Adrenal gland (tissue), 12 donors: Measurements from ENCODE around the gene SLC24A3. TPM values are rescaled to one million over a fixed set of nuclear protein-coding genes. Genes with fewer than 3 reads are reported as not detected.
A peak's percentile ranks its signal among the peaks of the same experiment; 100 is the strongest.

Experiments
- DNase-seq, 7 donors: peaks; one replicate each; pipeline ENCODE4 v3.0.0-alpha.2; 2019 to 2020
- H3K27ac ChIP-seq, 5 donors: fragments of 200-600 bp; sonication (generic) in 4 of 5; 1 replicate in 3 of 5; 2 replicates in 2 of 5; pipeline versions ENCODE4 v1.5.1 to v1.8.0; 2016 to 2020; ENCODE audit warnings: mild to moderate bottlenecking in 1 of 5
- H3K27me3 ChIP-seq: fragments of 200-600 bp; 2 replicates; pipeline ENCODE4 v1.8.0; 2021
- H3K36me3 ChIP-seq, 2 donors: fragments of 200-600 bp; replicated peaks in 1 of 2; 1 replicate in 1 of 2; 2 replicates in 1 of 2; pipeline versions ENCODE4 v1.5.1 to v1.8.0; 2018 to 2022
- H3K4me1 ChIP-seq, 2 donors: fragments of 200-600 bp; replicated peaks in 1 of 2; 1 replicate in 1 of 2; 2 replicates in 1 of 2; pipeline versions ENCODE4 v1.5.1 to v1.8.0; 2018 to 2021
- H3K4me3 ChIP-seq, 4 donors: fragments of 200-600 bp; sonication (generic) in 3 of 4; one replicate each; pipeline ENCODE4 v1.5.1; 2016 to 2018
- H3K9me3 ChIP-seq, 3 donors: fragments of 200-600 bp; sonication (generic) in 1 of 3; replicated peaks in 1 of 3; 1 replicate in 2 of 3; 2 replicates in 1 of 3; pipeline versions ENCODE4 v1.5.1 to v1.8.0; 2016 to 2021
- CTCF ChIP-seq, 6 experiments: fragments of 450-650 bp in 4 of 6; fragments of 200-600 bp in 2 of 6; sonication (generic) in 1 of 6; IDR thresholded peaks; 1 replicate in 5 of 6; 2 replicates in 1 of 6; pipeline versions ENCODE4 v1.5.1 to v1.8.0; 2016 to 2021; ENCODE audit warnings: antibody characterized with exemption in 6 of 6, mild to moderate bottlenecking in 2 of 6, moderate library complexity in 1 of 6
- POLR2A ChIP-seq, 2 donors: fragments of 450-650 bp; IDR thresholded peaks; one replicate each; pipeline ENCODE4 v1.6.1; 2017; ENCODE audit warnings: antibody characterized with exemption in 2 of 2, mild to moderate bottlenecking in 2 of 2, moderate library complexity in 1 of 2
- WGBS, 4 donors: extraction: QIAGEN DNeasy Blood & Tissue Kit in 2 of 4; methylation state at CpG; one replicate each; pipeline versions ENCODE4 v1.1.5 to v1.1.7; 2013 to 2017; 5-methylcytosine and 5-hydroxymethylcytosine counted together
- intact Hi-C, 2 donors: fragments of 100-400 bp; cut with DNase I; formaldehyde crosslinking; loops; one replicate each; pipeline versions ENCODE4 v1.14.1 to v1.15.0; 2022 to 2023
- polyA plus RNA-seq, 3 donors: library from polyadenylated mRNA; stranded (reverse); fragments of 200-250 nt in 2 of 3; fragments of 350-450 nt in 1 of 3; fragmentation: Illumina TruSeq in 1 of 3; extraction: RNeasy Lipid Tissue Mini Kit (QIAGEN cat#74804) in 1 of 3; gene quantifications; one replicate each; pipeline ENCODE4 v1.2.3, GENCODE V29; 2013 to 2014
- total RNA-seq, 9 donors: library from RNA; depleted of rRNA in 4 of 9; stranded (reverse); fragments of >200 nt in 4 of 9; fragments of 120-200 nt in 1 of 9; fragmentation: NEBNext Ultra II Directional in 1 of 9; extraction: Animal tissue kit (Norgen Biotek cat#: 25700) in 1 of 9; gene quantifications; one replicate each; pipeline versions ENCODE4 v1.1.0 to v1.2.4, GENCODE V29; 2013 to 2023
- donor health status: healthy with polysubstance abuse.
- donor health status: Bipolar disorder and iron deficiency.
- donor health status: DM: yes; HTN: yes; CAD: no.
- donor health status: DM: no; HTN: no; CAD: no.
- donor health status: DM: no; HTN: no; CAD: no.
- donor health status: DM: yes; HTN: yes; CAD: no.

The SLC24A3 gene
- total and polyA plus RNA-seq, 12 donors = 0.89 to 44.4 (median 2.7) TPM

GRCh38 chr20:19652591-19653026, 440.2 kb downstream of the SLC24A3 start:
- intact Hi-C loops = no loop called here
- TF ChIP-seq POLR2A (IDR thresholded peaks at IDR 0.05) (no peak), CTCF (IDR thresholded peaks at IDR 0.05) (no peak)

GRCh38 chr20:19653327-19653726, 440.9 kb downstream of the SLC24A3 start:
- Histone ChIP-seq H3K4me3 (no peak overlapping the region), H3K27ac (no peak overlapping the region), H3K9me3 (no peaks in the 10 kb centered on the region), H3K27me3 (no peaks in the 10 kb centered on the region), H3K36me3 (no peaks in the 10 kb centered on the region), H3K4me1 (peaks cover 0 to 8% of the 10 kb centered on the region in 2 donors)
- intact Hi-C loops = no loop called here
- WGBS, 4 donors = 25 to 71% (median 49%) methylated on average over 5 to 6 of the region's 6 CpGs
- TF ChIP-seq CTCF (IDR thresholded peaks at IDR 0.05) (no peak), POLR2A (IDR thresholded peaks at IDR 0.05) (no peak)
- peak in 4 of 7 donors; percentile 14 to 68 (median 30) for DNase-seq

More at GRCh38 chr20:19652591-19653026, 440.2 kb downstream of the SLC24A3 start:
- DNase-seq = no peak
- Histone ChIP-seq H3K9me3 (no peaks in the 10 kb centered on the region), H3K4me1 (peaks cover 0 to 8% of the 10 kb centered on the region in 2 donors), H3K27me3 (no peaks in the 10 kb centered on the region), H3K4me3 (no peak overlapping the region), H3K36me3 (no peaks in the 10 kb centered on the region), H3K27ac (no peak overlapping the region)
- WGBS, 4 donors = 56 to 67% (median 61%) methylated on average over 5 of the region's 5 CpGs

GRCh38 chr20:19654921-19655320, 442.5 kb downstream of the SLC24A3 start:
- TF ChIP-seq POLR2A (IDR thresholded peaks at IDR 0.05) (no peak), CTCF (IDR thresholded peaks at IDR 0.05) (no peak)
- 93 to 96% (median 95%) methylated on average over 8 of the region's 8 CpGs for WGBS, 4 donors
- Histone ChIP-seq H3K9me3 (no peaks in the 10 kb centered on the region), H3K27me3 (peaks cover 5% of the 10 kb centered on the region), H3K36me3 (no peaks in the 10 kb centered on the region), H3K27ac (no peak overlapping the region), H3K4me1 (peaks cover 0 to 8% of the 10 kb centered on the region in 2 donors), H3K4me3 (no peak overlapping the region)
- DNase-seq = no peak
- intact Hi-C loops = loop anchor here in 1 of 2 donors (5.0 kb wide), 1 partner anchor 453 kb away; no protein-coding TSS in a partner anchor

GRCh38 chr20:19658137-19658536, 445.7 kb downstream of the SLC24A3 start:
- peaks cover 10% of the 10 kb centered on the region for H3K27me3 ChIP-seq
- DNase-seq = peak in 1 of 7 donors; percentile 22
- no peaks in the 10 kb centered on the region for H3K36me3 ChIP-seq
- intact Hi-C loops = loop anchor here in 1 of 2 donors (5.0 kb wide), 1 partner anchor 456 kb away; no protein-coding TSS in a partner anchor
- no peaks in the 10 kb centered on the region for H3K9me3 ChIP-seq
- no peak overlapping the region for H3K4me3 ChIP-seq
- H3K27ac ChIP-seq = no peak overlapping the region
- H3K4me1 ChIP-seq = peaks cover 0 to 5% of the 10 kb centered on the region in 2 donors
- 76 to 85% (median 80%) methylated on average over 15 of the region's 15 CpGs for WGBS, 4 donors
- TF ChIP-seq CTCF (IDR thresholded peaks at IDR 0.05) (no peak), POLR2A (IDR thresholded peaks at IDR 0.05) (no peak)
